SK-N-DZ (cell line): Measurements from ENCODE around the gene FBXL22.

Experiments used
- DNase-seq: peaks from one replicate; pipeline ENCODE4 v3.0.0-alpha.2; 2015; ENCODE audit warnings: low spot score

Gene FBXL22

GRCh38 chr15:63593705-63594671, 3.2 kb upstream of the FBXL22 start:
- DNase-seq: no peak

GRCh38 chr15:63595065-63595464, 2.1 kb upstream of the FBXL22 start:
- DNase-seq: no peak

GRCh38 chr15:63595688-63596087, 1.5 kb upstream of the FBXL22 start:
- no peak for DNase-seq

- DNase-seq: no peak
Observed at GRCh38 chr15:63596676-63597037, 530 bp upstream of the FBXL22 start.

- DNase-seq: no peak
Observed at GRCh38 chr15:63597821-63598220, 634 bp downstream of the FBXL22 start.

- DNase-seq: no peak
Observed at GRCh38 chr15:63598473-63599400, 1.6 kb downstream of the FBXL22 start.

GRCh38 chr15:63599401-63600000, 2.3 kb downstream of the FBXL22 start:
- DNase-seq: no peak

- DNase-seq: no peak
Observed at GRCh38 chr15:63600001-63600615, 2.9 kb downstream of the FBXL22 start.

GRCh38 chr15:63600616-63601025, 3.4 kb downstream of the FBXL22 start:
- DNase-seq: peak; percentile 43

GRCh38 chr15:63601026-63601703, 4.0 kb downstream of the FBXL22 start:
- no peak for DNase-seq

- DNase-seq: no peak
Observed at GRCh38 chr15:63601704-63602185, 4.6 kb downstream of the FBXL22 start.

GRCh38 chr15:63602595-63602994, 5.4 kb downstream of the FBXL22 start:
- DNase-seq: no peak

- no peak for DNase-seq
Observed at GRCh38 chr15:63603516-63603915, 6.3 kb downstream of the FBXL22 start.

- no peak for DNase-seq
Observed at GRCh38 chr15:63604281-63604680, 7.1 kb downstream of the FBXL22 start.

- no peak for DNase-seq
Observed at GRCh38 chr15:63605036-63605435, 7.8 kb downstream of the FBXL22 start.

- no peak for DNase-seq
Observed at GRCh38 chr15:63605816-63606215, 8.6 kb downstream of the FBXL22 start.

- DNase-seq: no peak
Observed at GRCh38 chr15:63606308-63606707, 9.1 kb downstream of the FBXL22 start.

GRCh38 chr15:63608989-63609388, 11.8 kb downstream of the FBXL22 start:
- no peak for DNase-seq

GRCh38 chr15:63609448-63609847, 12.3 kb downstream of the FBXL22 start:
- no peak for DNase-seq

- DNase-seq: peak; percentile 72
Observed at GRCh38 chr15:63610209-63610841, 13.1 kb downstream of the FBXL22 start.
